ENCODE data around the gene PLA2G15.
"Not testable (repeated sequence)": the region's sequence is repeated elsewhere in the genome, so short reads cannot be mapped to it uniquely, and the experiment has no call there.

The PLA2G15 gene

GRCh38 chr16:68283346-68283745 lies 38.2 kb downstream of the PLA2G15 start:
- H3K27me3 ChIP-seq (ENCODE audit: insufficient read depth, low read length): no peaks in the 10 kb centered on the region
- H3K4me3 ChIP-seq (ENCODE audit: low read length): no peak overlapping the region
- WGBS: 84% methylated on average over 5 of the region's 5 CpGs
- H3K9me3 ChIP-seq (ENCODE audit: insufficient read depth, low read depth, low read length): no peaks in the 10 kb centered on the region
- no peak overlapping the region for H3K27ac ChIP-seq (ENCODE audit: low read depth, low read length)
- no peaks in the 10 kb centered on the region for H3K4me1 ChIP-seq (ENCODE audit: insufficient read depth, low read length)
- H3K9ac ChIP-seq (ENCODE audit: low read depth, low read length): no peak overlapping the region; the same call in 1 of the 2 replicates
- H3K36me3 ChIP-seq (ENCODE audit: insufficient read depth, low read length): peaks cover 35% of the 10 kb centered on the region

- 98% methylated on average over 9 of the region's 9 CpGs for WGBS
- H3K9ac ChIP-seq (ENCODE audit: low read depth, low read length): no peak overlapping the region
- H3K27ac ChIP-seq (ENCODE audit: low read depth, low read length): no peak overlapping the region
Measured at GRCh38 chr16:68283801-68284598, 38.8 kb downstream of the PLA2G15 start.

DNA sequence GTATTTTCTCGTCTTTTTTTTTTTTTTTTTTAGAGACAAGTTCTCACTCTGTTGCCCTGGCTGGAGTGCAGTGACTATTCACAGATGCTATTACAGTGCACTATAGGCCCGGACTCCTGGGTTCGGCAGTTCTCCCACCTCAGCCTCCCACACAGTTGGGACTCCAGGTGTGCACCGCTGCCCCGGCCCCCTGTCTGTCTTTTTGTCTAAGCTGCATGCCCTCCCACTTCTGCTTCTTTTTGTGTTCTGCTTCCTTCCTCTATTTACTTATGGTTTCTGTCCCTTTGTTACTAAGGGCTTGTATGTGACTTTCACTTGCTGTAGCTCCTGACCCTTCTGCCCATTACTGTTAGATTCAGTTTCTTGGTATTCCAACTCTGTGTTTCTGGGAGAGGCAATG lies 39.7 kb downstream of the PLA2G15 start:
- H3K27me3 ChIP-seq (ENCODE audit: insufficient read depth, low read length): no peaks in the 10 kb centered on the region
- H3K4me1 ChIP-seq (ENCODE audit: insufficient read depth, low read length): no peaks in the 10 kb centered on the region
- H3K4me3 ChIP-seq (ENCODE audit: low read length): no peak overlapping the region
- H3K27ac ChIP-seq (ENCODE audit: low read depth, low read length): no peak overlapping the region
- no peaks in the 10 kb centered on the region for H3K9me3 ChIP-seq (ENCODE audit: insufficient read depth, low read depth, low read length)
- H3K9ac ChIP-seq (ENCODE audit: low read depth, low read length): no peak overlapping the region
- peaks cover 36% of the 10 kb centered on the region for H3K36me3 ChIP-seq (ENCODE audit: insufficient read depth, low read length)
- WGBS: 95% methylated on average over 5 of the region's 5 CpGs

More at GRCh38 chr16:68283801-68284598, 38.8 kb downstream of the PLA2G15 start:
- peaks cover 37% of the 10 kb centered on the region for H3K36me3 ChIP-seq (ENCODE audit: insufficient read depth, low read length)
- H3K4me1 ChIP-seq (ENCODE audit: insufficient read depth, low read length): no peaks in the 10 kb centered on the region
- H3K4me3 ChIP-seq (ENCODE audit: low read length): no peak overlapping the region
- no peaks in the 10 kb centered on the region for H3K9me3 ChIP-seq (ENCODE audit: insufficient read depth, low read depth, low read length)
- no peaks in the 10 kb centered on the region for H3K27me3 ChIP-seq (ENCODE audit: insufficient read depth, low read length)

GRCh38 chr16:68285683-68286082 lies 40.5 kb downstream of the PLA2G15 start:
- Histone ChIP-seq H3K4me1 (ENCODE audit: insufficient read depth, low read length) (no peaks in the 10 kb centered on the region), H3K9ac (ENCODE audit: low read depth, low read length) (no peak overlapping the region), H3K9me3 (ENCODE audit: insufficient read depth, low read depth, low read length) (no peaks in the 10 kb centered on the region), H3K36me3 (ENCODE audit: insufficient read depth, low read length) (peaks cover 35% of the 10 kb centered on the region), H3K27me3 (ENCODE audit: insufficient read depth, low read length) (no peaks in the 10 kb centered on the region), H3K4me3 (ENCODE audit: low read length) (no peak overlapping the region), H3K27ac (ENCODE audit: low read depth, low read length) (no peak overlapping the region)
- WGBS: 98% methylated on average over 3 of the region's 3 CpGs

DNA sequence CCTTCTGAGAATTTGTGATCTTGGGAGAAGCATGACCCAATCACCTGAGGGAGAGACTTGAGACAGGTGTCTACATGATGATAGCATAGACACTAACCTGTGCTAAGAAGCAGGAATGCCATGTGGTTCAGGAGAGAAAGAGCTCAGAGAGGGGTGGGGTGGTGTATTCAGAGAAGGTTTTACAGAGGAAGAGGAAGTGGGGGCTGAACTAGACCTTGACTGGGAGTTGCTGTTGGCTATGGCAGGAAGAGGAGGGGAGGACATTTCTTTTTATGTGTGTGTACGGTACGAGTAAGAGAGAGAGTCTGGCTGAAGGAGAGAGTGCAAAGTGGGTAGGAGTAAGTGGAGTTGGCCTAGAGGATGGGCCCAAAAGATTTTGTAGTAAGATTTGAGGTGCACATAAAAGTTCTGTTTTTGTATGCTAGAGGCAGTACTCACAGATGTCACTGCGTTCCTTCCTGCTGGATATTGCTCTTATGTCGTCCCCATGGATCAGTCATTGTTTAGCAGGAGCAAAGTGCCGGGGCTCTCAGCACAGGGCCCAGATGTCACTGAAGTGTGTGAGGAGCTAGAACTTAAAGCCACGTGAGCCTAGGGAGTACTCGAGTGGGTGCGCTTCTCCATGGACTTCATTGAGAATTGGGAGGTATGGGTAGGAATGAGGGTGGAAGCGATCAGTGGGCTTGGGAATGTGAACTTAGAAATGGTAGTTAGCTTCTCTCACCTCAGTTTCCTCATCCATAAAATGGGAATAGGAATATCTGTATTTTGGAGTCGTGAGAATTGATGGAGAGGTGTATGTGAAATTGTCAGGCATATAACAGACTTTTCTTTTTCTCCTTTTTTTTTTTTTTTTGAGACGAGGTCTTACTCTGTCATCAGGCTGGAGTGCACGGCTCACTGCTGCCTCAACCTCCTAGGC lies 41.2 kb downstream of the PLA2G15 start:
- H3K27ac ChIP-seq (ENCODE audit: low read depth, low read length): no peak overlapping the region
- no peaks in the 10 kb centered on the region for H3K9me3 ChIP-seq (ENCODE audit: insufficient read depth, low read depth, low read length)
- H3K36me3 ChIP-seq (ENCODE audit: insufficient read depth, low read length): peaks cover 42% of the 10 kb centered on the region
- no peaks in the 10 kb centered on the region for H3K4me1 ChIP-seq (ENCODE audit: insufficient read depth, low read length)
- H3K4me3 ChIP-seq (ENCODE audit: low read length): no peak overlapping the region
- H3K9ac ChIP-seq (ENCODE audit: low read depth, low read length): no peak overlapping the region
- WGBS: 94% methylated on average over 11 of the region's 12 CpGs
- no peaks in the 10 kb centered on the region for H3K27me3 ChIP-seq (ENCODE audit: insufficient read depth, low read length)

GRCh38 chr16:68287276-68288251 lies 42.4 kb downstream of the PLA2G15 start:
- Histone ChIP-seq H3K4me3 (ENCODE audit: low read length) (no peak overlapping the region), H3K9me3 (ENCODE audit: insufficient read depth, low read depth, low read length) (no peaks in the 10 kb centered on the region), H3K9ac (ENCODE audit: low read depth, low read length) (no peak overlapping the region), H3K27ac (ENCODE audit: low read depth, low read length) (no peak overlapping the region), H3K36me3 (ENCODE audit: insufficient read depth, low read length) (peaks cover 53% of the 10 kb centered on the region), H3K4me1 (ENCODE audit: insufficient read depth, low read length) (no peaks in the 10 kb centered on the region), H3K27me3 (ENCODE audit: insufficient read depth, low read length) (no peaks in the 10 kb centered on the region)
- WGBS: 94% methylated on average over 11 of the region's 11 CpGs

GRCh38 chr16:68288252-68288650 lies 43.1 kb downstream of the PLA2G15 start:
- 93% methylated on average over 1 of the region's 1 CpG for WGBS
- H3K27ac ChIP-seq (ENCODE audit: low read depth, low read length): no peak overlapping the region
- H3K9me3 ChIP-seq (ENCODE audit: insufficient read depth, low read depth, low read length): no peaks in the 10 kb centered on the region
- peaks cover 54% of the 10 kb centered on the region for H3K36me3 ChIP-seq (ENCODE audit: insufficient read depth, low read length)
- no peak overlapping the region for H3K4me3 ChIP-seq (ENCODE audit: low read length)
- no peaks in the 10 kb centered on the region for H3K4me1 ChIP-seq (ENCODE audit: insufficient read depth, low read length)
- no peak overlapping the region for H3K9ac ChIP-seq (ENCODE audit: low read depth, low read length)
- H3K27me3 ChIP-seq (ENCODE audit: insufficient read depth, low read length): no peaks in the 10 kb centered on the region

DNA sequence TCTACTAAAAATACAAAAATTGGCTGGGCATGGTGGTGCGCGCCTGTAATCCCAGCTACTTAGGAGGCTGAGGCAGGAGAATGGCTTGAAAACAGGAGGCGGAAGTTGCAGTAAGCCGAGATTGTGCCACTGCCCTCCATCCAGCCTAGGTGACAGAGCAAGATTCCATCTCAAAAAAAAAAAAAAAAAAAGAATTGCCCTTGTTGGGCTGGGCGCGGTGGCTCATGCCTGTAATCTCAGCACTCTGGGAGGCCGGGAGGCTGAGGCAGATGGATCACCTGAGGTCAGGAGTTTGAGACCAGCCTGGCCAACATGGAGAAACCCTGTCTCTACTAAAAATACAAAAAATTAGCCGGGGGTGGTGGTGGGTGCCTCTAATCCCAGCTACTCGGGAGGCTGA lies 43.6 kb downstream of the PLA2G15 start:
- WGBS: 92% methylated on average over 9 of the region's 9 CpGs
- H3K36me3 ChIP-seq (ENCODE audit: insufficient read depth, low read length): peaks cover 52% of the 10 kb centered on the region
- H3K4me1 ChIP-seq (ENCODE audit: insufficient read depth, low read length); H3K27me3 ChIP-seq (ENCODE audit: insufficient read depth, low read length); H3K4me3 ChIP-seq (ENCODE audit: low read length); H3K9ac ChIP-seq (ENCODE audit: low read depth, low read length); H3K27ac ChIP-seq (ENCODE audit: low read depth, low read length); H3K9me3 ChIP-seq (ENCODE audit: insufficient read depth, low read depth, low read length): not testable (repeated sequence)

DNA sequence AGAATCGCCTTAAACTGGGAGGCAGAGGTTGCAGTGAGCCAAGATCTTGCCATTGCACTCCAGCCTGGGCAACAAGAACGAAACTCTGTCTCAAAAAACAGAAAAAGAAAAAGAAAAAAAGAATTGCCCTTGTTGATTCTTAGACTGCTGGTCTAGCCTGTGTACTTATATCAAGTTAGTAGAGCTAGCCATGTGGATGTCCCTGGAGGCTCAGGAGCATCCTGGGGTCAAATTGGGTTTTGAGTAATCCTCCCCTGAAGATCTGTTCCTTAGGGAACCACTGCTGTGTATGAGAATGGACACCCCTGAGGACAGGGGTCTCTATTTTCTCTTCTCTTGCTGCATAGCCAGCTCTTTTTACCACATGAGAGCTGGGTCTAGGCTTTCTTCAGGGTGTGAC lies 44.0 kb downstream of the PLA2G15 start:
- Histone ChIP-seq H3K27ac (ENCODE audit: low read depth, low read length) (no peak overlapping the region), H3K36me3 (ENCODE audit: insufficient read depth, low read length) (peaks cover 54% of the 10 kb centered on the region), H3K9me3 (ENCODE audit: insufficient read depth, low read depth, low read length) (no peaks in the 10 kb centered on the region), H3K4me3 (ENCODE audit: low read length) (no peak overlapping the region), H3K9ac (ENCODE audit: low read depth, low read length) (no peak overlapping the region), H3K4me1 (ENCODE audit: insufficient read depth, low read length) (no peaks in the 10 kb centered on the region), H3K27me3 (ENCODE audit: insufficient read depth, low read length) (no peaks in the 10 kb centered on the region)
- WGBS: 93% methylated on average over 2 of the region's 2 CpGs

GRCh38 chr16:68289621-68290329 lies 44.6 kb downstream of the PLA2G15 start:
- Histone ChIP-seq H3K36me3 (ENCODE audit: insufficient read depth, low read length) (peaks cover 60% of the 10 kb centered on the region), H3K4me1 (ENCODE audit: insufficient read depth, low read length) (no peaks in the 10 kb centered on the region), H3K9ac (ENCODE audit: low read depth, low read length) (no peak overlapping the region), H3K4me3 (ENCODE audit: low read length) (no peak overlapping the region), H3K27me3 (ENCODE audit: insufficient read depth, low read length) (no peaks in the 10 kb centered on the region), H3K27ac (ENCODE audit: low read depth, low read length) (no peak overlapping the region), H3K9me3 (ENCODE audit: insufficient read depth, low read depth, low read length) (no peaks in the 10 kb centered on the region)
- WGBS: 86% methylated on average over 3 of the region's 4 CpGs
